A549 (cell line): Measurements from ENCODE around the gene SLC39A11.

ENCODE experiments used
- BHLHE40 ChIP-seq: IDR thresholded peaks from 2 replicates; pipeline ENCODE4 v1.6.1; 2012; ENCODE audit warnings: low read depth, low read length, inconsistent platforms
- CHD4 ChIP-seq: fragments of 200-600 bp; sonication (generic); IDR thresholded peaks from 2 replicates; pipeline ENCODE4 v1.6.1; 2016; ENCODE audit warnings: antibody characterized with exemption, mild to moderate bottlenecking, borderline replicate concordance
- CTCF ChIP-seq: fragments of >200 bp; sonication (Bioruptor Twin); formaldehyde crosslinking; IDR thresholded peaks from 3 replicates; pipeline ENCODE4 v1.5.1; 2016
- E2F6 ChIP-seq: IDR thresholded peaks from 2 replicates; pipeline ENCODE4 v1.6.1; 2012; ENCODE audit warnings: low read depth, borderline replicate concordance
- EP300 ChIP-seq, 2 experiments: fragments of >200 bp; sonication (Bioruptor Twin); formaldehyde crosslinking; IDR thresholded peaks; 2 replicates in 1 of 2; 3 replicates in 1 of 2; pipeline ENCODE4 v1.6.1; 2016 to 2017
- HMGXB4 ChIP-seq: fragments of 250-450 bp; sonication (Bioruptor Pico); IDR thresholded peaks from 2 replicates; pipeline ENCODE4 v1.5.0; 2021; ENCODE audit warnings: mild to moderate bottlenecking, moderate library complexity, borderline replicate concordance
- HOXB5 ChIP-seq: fragments of 250-450 bp; sonication (Bioruptor Pico); IDR thresholded peaks from 2 replicates; pipeline ENCODE4 v1.5.0; 2020; ENCODE audit warnings: mild to moderate bottlenecking, moderate library complexity
- KDM5A ChIP-seq: fragments of 200-600 bp; sonication (generic); IDR thresholded peaks from 2 replicates; pipeline ENCODE4 v1.6.1; 2016; ENCODE audit warnings: antibody characterized with exemption, mild to moderate bottlenecking
- POLR2A ChIP-seq: IDR thresholded peaks from 2 replicates; pipeline ENCODE4 v1.6.1; 2012; ENCODE audit warnings: mild to moderate bottlenecking, low read length
- REST ChIP-seq: fragments of 200-600 bp; sonication (generic); IDR thresholded peaks from 2 replicates; pipeline ENCODE4 v1.6.1; 2016; ENCODE audit warnings: antibody characterized with exemption, mild to moderate bottlenecking, moderate library complexity
- RFX5 ChIP-seq: fragments of 450-650 bp; IDR thresholded peaks from 2 replicates; pipeline ENCODE4 v1.7.1; 2014; ENCODE audit warnings: antibody characterized with exemption, mild to moderate bottlenecking, moderate library complexity
- USF2 ChIP-seq: fragments of 450-650 bp; IDR thresholded peaks from 2 replicates; pipeline ENCODE4 v1.6.1; 2014; ENCODE audit warnings: antibody characterized with exemption

GRCh38 chr17:72765368-72766153 lies 326.9 kb downstream of the SLC39A11 start:
- no peak for TF ChIP-seq CTCF
- TF ChIP-seq CHD4, result no peak
- TF ChIP-seq E2F6, result no peak
- no peak for TF ChIP-seq KDM5A
- no peak for TF ChIP-seq RFX5
- no peak for TF ChIP-seq EP300 (IDR thresholded peaks at IDR 0.05)
- no peak for TF ChIP-seq USF2
- no peak for TF ChIP-seq BHLHE40
- TF ChIP-seq HMGXB4, result no peak
- no peak for TF ChIP-seq REST
- TF ChIP-seq HOXB5 (CRISPR knock-in tag), result no peak
- no peak for TF ChIP-seq POLR2A
